Measurements from ENCODE around the gene DOK3.
A peak's percentile ranks its signal among the peaks of the same experiment; 100 is the strongest.
"Not testable (repeated sequence)": the region's sequence is repeated elsewhere in the genome, so short reads cannot be mapped to it uniquely, and the experiment has no call there.

DOK3 gene

DNA sequence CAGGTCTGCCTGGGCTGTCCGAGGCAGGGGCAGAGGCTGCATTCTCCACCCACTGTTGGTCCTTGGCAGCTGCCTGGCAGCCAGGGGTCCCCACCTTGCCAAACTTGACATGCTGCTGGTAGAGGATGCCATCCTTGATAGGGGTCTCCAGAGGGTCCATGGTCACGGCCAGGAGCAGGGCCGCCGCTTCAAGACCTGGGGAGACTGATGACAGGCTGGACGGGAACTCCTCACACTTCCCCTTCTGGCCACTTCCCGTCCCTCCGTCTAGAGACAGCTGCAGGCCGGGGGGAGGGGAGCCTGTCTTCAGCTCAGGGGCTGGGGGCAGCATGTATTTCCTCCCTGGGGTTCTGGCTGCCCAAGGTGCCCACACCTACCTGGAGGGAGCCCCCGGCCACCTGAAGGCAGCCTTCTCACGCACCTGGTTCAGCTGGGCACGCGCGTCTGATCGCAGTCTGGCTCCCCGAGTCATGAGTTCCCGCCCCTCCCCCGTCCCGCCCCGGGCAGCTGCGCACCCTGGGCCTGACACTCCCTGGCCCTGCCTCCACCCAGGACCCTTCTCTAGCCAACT is at the start of gene DOK3:
TSS of gene DOK3 (minus strand) at position 446 of the 571 bp plus-strand sequence. CDS start at position 160, 286 bp downstream.
- no peak for DNase-seq

DNA sequence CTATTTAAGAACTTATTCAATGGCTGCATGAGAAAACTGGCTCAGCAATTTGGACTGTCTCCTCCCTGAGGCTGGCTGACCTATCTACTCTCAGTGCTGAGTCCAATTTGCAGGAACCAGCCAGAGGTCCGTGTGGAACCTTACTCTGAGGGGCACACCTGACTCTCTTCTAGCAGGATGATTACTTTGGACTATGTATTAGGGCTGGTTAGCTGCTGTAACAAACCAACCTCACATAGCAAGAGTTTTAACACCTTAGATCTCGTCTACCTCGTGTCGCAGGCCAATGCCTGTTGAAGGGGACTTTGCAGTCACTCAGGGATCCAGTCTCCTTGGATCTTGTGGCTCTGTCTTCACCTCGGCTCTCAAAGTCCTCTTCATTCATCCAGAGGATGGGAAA is 48.2 kb upstream of the DOK3 start:
- DNase-seq, result no peak

DNA sequence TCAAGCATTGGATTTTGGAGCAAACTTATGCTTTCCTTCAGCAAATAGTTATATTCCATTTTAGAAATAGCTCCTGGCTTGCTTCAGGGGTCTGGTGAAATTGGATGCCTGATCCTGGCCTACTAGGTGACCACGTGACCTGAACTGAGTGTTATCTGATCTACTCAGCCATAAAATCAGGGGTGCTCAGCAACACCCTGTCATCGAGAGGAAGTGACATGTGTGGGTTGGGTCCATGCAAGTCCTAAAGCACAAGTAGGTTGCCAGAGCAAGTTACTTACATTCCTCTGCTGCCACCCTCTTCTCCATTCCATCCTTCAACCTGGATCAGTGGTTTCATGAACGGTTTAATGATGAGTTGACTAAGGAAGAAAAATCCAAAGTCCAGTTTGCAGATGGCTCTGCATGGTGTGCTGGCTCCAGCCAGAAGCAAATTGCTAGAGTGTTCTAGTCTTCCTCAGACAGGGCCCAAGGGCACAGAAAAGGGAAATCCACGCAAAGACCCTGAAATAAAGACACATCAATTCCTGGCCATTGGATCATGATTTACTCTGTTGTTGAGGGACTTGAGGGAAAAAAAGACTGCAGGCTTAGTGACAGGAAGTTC is 47.5 kb upstream of the DOK3 start:
- no peak for DNase-seq

DNA sequence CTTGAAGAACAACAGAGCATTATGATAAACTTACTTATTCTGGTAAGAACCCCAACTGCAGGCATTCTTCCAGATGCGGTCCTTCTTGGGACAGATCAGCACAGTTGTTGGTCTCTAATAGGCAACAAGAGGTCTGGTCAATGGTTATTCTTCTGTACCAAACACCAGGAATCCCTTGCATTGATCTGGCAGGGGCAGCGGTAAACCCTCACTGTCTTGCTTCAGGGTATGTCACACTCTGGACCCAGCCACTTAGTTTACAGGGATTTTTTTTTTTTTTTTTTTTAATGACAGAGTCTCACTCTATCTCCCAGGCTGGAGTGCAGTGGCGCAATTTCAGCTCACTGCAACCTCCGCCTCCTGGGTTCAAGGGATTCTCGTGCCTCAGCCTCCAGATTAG is 46.0 kb upstream of the DOK3 start:
- DNase-seq, result no peak

GRCh38 chr5:177555228-177555627 is 45.6 kb upstream of the DOK3 start:
- no peak for DNase-seq

DNA sequence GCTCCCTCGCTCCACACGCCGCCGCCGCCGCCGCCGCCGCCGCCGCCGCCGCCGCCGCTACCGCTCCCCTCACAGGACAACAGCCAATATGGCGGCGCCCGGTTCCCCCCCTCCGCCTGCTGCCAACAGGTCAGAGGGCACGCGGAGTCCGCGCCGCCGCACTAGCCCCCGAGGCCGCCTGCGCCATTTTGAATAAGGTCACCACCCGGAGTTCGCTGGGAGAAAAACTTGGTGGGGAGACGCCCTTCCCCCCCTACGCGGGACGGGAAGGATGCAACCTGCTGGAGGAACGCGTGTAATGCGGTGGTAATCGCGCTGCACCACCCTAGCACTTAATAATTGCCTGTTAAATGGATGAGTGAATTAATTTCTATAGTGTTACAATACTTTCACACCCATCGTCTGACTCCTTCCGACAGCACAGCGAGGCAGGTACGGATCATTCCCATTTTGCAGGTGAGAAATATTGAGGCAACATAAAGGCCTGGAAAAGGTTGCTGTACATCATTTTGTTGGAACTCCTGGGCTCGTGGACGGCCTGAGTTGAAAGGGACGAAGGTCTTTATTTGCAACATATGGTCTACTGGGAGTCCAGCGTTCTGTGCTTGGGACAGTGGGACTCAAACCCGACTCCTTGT is 45.0 kb upstream of the DOK3 start, which contains the start of gene FAM193B:
TSS of gene FAM193B (minus strand) at position 90 of the 638 bp plus-strand sequence. CDS start 105 bp downstream, outside the sequence.
- DNase-seq, result peak; percentile 89 to 93

- no peak for DNase-seq
Observed at GRCh38 chr5:177553671-177554429, 44.2 kb upstream of the DOK3 start.

DNA sequence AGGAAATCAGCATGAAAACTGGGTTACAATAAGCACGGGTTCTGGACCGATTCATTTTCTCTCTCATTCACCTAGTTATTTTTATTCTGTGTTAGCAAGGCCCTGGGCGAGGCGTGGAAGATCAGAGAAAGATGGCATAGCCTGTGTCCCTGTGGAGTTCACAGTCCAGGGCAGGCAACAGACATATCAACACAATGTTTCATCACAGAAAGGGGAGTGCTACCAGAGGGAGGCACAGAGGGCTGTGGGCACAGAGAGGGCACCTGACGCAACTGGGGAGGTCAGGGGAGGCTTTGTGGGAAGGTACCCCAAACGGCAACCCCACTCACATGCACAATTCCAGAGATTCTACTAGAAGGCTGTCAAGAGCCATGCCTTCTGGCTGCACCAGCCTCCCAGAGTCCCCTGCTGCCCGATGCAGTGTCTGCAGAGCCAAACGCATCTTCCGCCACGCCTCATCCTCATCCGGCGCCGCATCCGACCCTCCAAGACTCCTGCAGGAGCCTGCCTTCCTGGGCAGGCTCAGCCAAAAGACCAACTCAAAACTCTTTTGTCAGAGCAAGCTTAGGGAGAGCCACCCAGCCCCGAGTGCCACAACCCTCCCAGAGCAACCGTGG is 43.3 kb upstream of the DOK3 start:
- DNase-seq, result no peak

DNA sequence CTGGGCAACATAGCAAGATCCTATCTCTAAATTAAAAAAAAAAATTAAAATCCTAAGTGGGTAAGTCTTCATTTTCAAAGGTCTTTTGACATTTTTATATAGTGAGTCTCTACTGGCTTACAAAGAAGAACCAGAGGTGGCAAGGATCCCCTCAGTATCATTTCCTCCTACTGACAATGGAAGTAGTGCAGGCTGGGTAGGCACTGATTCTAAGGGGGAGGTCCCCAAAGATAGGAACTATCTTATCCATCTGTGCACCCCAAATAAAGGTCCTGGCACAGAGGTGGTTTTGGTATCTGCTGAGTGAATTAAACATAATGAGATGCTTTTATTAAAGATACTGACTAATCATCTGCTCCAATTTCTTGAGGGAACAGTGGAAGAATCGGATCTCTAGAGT is 40.5 kb upstream of the DOK3 start:
- DNase-seq, result no peak

GRCh38 chr5:177548495-177548894 is 38.9 kb upstream of the DOK3 start:
- no peak for DNase-seq

DNA sequence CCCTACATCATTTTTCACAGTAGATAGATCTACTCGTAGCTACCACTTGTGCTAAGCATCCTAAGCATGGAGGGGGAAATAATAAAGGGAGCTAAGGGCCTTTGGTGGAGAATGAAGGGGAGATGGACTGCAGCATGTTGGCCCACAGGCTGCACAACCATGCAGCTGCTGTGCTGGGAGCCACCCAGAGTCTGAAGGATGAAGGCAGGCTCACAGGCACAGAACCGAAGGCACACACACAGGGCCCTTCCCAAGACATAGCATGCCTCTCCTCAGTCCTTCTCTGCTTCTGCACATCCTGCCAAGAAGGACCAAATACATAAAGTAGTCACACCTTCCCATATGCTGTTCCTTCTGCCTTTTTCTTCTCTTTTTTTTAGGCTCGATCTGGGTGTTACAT is 38.1 kb upstream of the DOK3 start:
- no peak for DNase-seq

DNA sequence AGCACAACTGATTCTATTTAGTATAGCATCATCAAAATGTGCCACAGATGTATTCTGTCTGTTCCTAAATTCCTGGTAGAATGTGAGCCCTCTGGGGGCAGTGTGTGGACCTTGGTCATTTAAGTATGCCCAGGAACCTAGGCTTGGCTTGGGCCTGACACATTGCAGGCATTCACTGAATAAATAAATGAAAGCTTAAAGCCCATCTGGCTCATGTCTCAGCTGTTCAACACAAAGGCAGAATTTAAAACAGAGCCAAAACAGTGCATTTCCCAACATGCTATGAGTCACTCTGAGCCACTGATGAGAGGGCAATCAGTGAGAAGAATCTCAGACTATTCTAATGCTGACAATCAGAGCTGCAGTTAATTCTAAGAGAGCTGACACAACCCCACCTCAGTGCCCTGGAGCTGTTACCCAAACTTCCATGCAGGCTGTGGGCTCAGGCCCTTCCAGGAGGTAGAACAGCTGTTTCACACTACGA is 36.7 kb upstream of the DOK3 start:
- DNase-seq, result peak; percentile 10 to 71

DNA sequence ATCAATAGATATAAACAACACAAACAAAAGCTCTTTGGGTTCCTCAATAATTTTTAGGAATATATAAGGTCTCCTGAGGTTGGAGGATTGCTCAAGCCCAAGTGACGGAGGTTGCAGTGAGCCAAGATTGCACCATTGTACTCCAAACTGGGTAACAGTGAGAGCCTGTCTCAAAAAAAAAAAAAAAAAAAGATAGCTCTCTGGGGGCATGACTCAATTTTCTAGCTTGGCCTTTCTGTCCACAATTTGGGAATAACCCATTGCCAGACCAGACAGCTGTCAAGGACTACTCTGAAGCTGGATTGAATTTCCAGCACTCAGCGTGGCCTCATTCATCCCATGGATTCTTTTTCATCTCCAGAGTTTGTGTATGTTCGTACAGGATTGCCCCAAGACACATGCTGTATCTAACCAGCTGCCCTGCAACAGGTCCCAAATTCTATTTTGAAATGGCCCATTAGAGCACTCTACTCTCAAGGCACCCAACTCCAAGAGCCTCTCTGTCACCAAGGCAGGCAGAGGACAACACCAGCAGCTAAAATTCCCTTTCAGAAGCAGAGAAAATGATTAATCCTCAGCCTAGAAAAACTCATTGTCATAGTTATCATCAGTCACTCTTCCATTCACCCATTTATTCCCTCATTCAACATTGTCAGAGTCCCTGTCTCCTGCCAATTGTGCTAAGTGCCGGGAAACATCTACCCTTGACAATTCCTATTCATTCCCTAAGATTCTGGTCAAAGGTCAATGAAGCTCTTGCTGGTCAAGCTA is 36.0 kb upstream of the DOK3 start:
- DNase-seq, result peak; percentile 6 to 59

DNA sequence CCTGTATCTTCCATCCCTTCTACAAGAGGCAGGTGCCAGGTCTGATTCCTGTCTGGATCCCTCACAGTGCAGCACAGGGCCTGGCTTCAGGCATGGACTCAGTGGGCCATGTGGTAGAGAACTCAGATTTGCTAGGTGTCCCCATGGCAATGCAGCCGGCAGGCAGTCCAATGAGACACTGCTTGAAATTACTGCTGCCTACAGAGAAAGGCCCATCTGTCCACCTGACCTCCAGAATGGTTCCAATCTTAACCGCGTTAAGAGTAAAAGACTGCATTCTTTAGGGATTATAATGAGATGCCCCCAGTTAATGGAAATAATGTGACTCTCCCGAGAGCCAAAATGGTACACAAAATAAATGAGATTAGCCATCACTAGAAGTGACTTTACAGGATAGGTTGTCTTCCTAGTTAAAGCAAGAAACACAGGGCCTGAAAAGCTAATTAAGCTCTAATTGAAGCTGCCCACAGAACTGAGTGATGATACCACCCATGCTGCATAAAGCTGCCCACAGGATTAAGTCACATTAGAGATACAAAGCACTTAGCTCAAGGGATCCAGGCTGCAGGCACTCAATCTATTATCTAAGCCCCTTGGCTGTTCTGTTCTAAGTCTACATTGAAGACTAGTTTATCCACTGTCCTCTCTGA is 33.3 kb upstream of the DOK3 start:
- DNase-seq, result no peak

DNA sequence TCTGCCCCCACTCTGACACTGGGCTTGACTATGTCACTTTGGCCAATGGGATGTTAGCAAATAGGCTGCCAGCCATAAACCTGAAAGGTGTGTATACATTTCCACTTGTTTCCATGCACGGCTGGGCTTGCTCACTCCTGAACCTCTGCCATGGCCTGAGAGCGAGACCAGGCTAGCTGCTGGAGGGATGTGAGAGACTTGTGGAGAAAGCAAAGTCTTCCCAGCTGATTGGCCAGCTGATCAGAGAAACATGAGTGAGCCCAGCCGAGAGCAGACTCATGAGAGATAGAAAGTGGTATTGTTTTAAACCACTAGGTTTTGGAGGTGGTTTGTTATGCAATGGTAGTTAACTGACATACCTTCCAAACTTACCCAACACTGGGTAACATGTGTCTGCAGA is 30.8 kb upstream of the DOK3 start:
- no peak for DNase-seq

- DNase-seq, result no peak
Observed at GRCh38 chr5:177539411-177539810, 29.8 kb upstream of the DOK3 start.

GRCh38 chr5:177538876-177539275 is 29.2 kb upstream of the DOK3 start:
- DNase-seq, result no peak

GRCh38 chr5:177537389-177538361 is 28.0 kb upstream of the DOK3 start:
- no peak for DNase-seq

DNA sequence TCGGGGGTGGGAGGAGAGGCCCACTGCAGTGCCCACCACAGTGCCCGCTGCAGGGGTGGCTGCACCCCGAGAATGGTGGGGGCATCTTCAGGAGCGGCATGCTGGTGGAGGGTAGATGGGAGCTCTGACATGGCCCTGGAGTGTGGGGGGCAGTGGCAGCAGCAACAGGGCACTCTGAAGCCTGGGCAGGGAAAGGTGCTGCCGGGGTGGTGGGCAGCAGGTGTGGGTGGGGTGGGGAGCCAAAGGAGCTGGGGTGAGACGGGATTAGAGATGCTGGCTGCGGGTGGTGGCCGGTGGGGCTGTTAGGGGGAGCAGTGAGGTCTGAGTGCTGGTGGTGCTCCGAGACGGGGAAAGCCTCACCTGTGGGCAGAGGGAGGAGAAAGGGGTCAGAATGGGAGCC is 26.8 kb upstream of the DOK3 start:
- DNase-seq, result no peak

DNA sequence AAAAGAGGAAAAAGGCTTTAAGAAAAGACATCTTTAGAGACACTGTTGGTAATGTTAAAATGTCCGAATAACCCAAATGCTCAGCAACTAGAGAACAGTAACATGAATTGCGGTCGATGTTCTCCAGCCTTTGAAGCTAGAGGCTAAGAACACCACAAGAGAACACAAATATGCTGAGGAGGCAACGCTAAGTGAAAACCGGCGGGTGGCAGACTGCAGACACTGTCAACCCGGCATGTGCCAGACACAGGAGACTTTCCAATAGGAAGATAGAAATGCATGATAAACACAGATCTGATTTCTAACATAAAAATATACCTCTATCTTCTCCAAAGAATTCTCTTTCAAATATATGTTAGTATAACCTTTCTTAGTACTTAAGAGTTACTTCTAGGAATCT is 25.5 kb upstream of the DOK3 start:
- no peak for DNase-seq

GRCh38 chr5:177534433-177534832 is 24.8 kb upstream of the DOK3 start:
- DNase-seq, result not testable (repeated sequence)

Data from NCI-H446 (cell line).